HG02759 (cell line): ENCODE data around the gene CTNNA1.
A peak's percentile ranks its signal among the peaks of the same experiment; 100 is the strongest.
"Not testable (repeated sequence)": the region's sequence is repeated elsewhere in the genome, so short reads cannot be mapped to it uniquely, and the experiment has no call there.

Source experiments
- ATAC-seq: cut with Tn5 transposase; IDR thresholded peaks from one replicate; pipeline ENCODE4 v1.9.1; 2021; ENCODE audit warnings: mild to moderate bottlenecking, moderate library complexity; ENCODE audit not compliant: unreplicated experiment

CTNNA1 gene

DNA sequence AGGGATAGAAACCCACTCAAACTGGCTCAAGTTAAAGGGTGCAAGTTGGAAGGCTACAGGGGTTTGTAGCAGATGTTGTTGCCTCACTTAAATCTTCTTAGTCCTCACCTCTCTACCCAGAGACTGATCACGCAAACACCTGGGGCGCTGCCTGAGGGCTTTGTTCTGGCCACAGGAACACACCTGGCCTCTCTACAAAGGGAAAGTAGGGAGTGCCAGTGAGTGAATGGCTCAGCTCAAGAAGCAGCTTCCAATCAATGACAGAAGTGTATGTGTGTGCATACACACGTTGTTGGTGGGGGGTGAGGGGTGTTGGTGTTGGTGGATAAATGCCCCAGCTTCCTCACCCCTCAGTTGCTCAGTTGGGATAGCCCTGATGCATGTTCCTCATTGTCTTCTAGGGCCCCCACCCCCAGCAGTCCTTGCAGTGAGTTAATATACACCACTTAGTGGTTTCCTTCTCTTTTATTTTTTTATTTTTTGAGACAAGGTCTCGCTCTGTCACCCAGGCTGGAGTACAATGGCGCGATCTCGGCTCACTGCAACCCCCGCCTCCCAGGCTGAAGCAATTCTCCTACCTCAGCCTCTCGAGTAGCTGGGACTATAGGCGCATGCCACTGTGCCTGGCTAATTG lies 30.6 kb upstream of the CTNNA1 start:
- ATAC-seq = no peak

GRCh38 chr5:138724470-138725146 lies 28.6 kb upstream of the CTNNA1 start:
- no peak for ATAC-seq

DNA sequence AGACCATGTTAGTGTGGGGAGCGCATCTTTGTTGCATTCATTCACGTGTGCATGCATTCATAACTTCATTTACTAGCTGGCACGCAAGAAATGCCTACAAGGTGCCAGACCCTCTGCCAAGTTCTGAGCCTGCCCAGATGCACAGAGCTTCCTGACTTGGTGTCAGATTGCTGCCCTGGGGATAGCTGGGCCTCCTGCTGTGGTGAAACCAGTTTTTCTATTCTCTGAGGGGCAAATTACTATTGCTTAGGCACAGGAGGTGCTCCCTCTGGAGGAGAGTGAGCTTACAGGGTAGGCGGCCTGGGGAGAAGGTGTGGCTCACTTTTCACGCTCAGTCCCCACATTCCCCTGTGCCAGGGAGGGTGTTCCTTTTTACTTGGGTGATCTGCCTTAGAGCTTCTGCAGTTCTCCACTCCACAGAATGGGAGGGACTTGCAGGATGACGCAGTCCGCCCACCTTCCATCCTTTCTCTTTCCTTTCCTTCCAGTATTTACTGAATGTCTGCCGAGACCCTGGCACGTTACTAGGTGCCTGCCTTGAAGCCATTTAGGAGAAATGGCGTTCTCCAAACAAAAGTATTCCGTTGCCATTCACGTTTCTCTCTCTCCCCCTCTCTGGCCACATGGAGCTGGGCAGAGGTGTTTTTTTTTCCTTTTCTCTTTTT lies 27.9 kb upstream of the CTNNA1 start:
- ATAC-seq = no peak

DNA sequence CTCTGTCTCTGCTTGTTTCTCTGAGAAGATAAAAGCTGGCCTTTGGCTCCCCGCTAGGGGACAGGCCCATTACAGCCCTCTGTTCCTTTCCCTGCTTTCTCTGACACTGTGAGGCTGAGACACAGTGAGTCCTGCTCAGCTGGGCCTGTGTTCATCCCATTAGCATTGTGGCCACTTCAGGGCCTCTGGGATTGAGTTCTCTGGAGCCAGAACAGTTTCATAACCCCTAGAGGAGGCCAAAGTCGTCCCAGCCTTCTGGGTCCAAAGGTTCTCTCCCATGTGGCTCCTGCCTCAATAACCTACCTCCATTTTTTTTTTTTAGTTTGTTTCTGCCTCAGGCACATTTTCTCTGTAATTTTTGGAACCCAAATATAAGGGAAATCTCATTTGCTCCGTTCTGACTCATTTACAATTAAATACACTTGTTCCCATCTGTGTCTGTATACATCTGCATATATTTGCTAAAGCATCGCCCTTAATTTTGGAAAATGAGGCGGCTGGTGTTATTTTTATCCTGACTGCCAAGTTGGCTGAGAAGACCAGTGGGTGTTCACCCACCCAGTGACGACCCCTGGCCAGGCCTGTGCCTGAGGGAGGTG lies 27.3 kb upstream of the CTNNA1 start:
- no peak for ATAC-seq

DNA sequence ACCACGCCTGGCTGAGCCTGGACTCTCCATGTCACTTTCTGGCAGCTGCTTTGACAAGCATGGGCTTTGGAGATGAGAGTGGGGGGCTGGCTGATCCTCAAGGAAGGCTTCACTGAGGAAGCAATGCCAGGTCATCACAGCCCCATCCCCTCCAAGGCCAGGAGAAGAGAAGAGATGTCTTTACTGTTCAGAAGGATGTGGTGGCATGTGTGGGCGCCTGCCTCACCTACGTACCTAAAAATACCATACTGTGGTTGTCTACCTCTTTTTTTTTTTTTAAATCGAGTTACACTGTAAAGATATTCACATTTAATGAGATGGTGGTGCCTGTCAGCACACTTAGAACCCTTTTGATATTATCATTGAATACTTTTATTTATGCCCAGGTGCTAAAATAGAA lies 26.4 kb upstream of the CTNNA1 start:
- no peak for ATAC-seq

DNA sequence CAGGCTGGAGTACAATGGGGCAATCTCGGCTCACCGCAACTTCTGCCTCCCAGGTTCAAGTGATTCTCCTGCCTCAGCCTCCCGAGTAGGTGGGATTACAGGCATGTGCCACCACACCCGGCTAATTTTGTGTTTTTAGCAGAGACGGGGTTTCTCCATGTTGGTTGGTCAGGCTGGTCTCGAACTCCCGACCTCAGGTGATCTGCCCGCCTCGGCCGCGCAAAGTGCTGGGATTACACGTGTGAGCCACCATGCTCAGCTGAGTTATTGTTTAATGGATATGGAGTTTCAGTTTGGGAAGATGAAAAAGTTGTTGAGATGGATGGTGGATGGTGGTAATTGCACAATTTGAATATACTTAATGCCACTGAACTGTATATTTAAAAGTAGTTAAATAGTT lies 22.7 kb upstream of the CTNNA1 start:
- not testable (repeated sequence) for ATAC-seq

- no peak for ATAC-seq
Measured at GRCh38 chr5:138732466-138732865, 20.8 kb upstream of the CTNNA1 start.

DNA sequence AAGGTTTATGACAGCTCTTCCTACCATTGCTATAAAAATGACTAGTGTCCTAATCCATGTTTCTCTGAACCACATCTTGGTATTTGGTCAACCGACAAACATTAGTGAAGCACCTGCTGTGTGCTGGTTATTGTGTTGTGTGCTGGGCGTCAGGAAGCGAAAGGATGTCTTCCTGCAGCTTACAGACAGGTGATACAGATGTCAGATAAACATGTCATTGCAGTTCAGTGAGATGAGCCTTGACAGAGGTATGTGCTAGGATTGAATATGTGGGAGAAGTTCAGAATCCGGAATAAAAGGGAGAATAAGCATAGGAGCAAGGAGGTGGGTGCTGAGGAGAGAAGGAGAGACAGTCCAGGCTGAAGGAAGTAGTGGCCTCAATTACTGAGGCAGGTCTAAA lies 20.3 kb upstream of the CTNNA1 start:
- ATAC-seq = no peak

DNA sequence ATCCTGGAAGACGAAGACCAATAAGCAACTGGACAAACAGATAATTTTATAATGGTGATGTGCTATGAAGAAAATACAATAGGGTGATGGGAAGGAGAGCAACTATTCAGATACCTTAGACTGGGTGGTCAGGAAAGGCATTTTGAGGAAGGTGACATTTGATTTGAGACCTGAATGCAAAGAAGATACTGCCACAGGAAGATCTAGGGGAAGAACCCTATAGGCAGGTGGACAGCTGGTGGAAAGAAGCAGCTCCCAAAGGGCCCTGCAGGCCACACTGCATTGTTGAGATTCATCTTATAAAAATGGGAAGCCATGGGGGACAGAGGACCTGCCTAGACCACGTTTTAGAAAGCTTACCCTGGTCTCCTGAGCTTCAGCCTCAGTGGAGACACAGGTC lies 19.7 kb upstream of the CTNNA1 start:
- ATAC-seq = no peak

- no peak for ATAC-seq
Measured at GRCh38 chr5:138736293-138736692, 16.9 kb upstream of the CTNNA1 start.

- no peak for ATAC-seq
Measured at GRCh38 chr5:138737494-138738265, 15.5 kb upstream of the CTNNA1 start.

DNA sequence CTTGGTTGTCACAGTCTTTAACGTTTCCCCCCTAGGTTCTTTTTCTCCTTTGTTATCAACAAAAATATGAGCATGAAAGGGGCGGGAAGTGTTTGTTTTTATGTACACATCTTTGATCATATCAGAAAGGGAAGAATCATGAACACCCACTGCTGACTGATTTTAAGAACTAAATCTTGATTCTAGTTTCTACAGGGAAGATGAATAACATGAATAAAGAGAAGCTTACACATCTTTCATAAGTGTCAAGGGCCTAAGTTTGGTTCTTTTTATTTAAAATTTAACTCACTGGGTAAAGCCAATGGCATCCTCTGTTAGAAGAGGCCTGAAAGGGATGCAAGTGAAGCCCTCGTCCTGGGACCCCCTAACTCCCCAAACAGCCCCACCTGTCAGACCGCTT lies 14.8 kb upstream of the CTNNA1 start:
- ATAC-seq = no peak

DNA sequence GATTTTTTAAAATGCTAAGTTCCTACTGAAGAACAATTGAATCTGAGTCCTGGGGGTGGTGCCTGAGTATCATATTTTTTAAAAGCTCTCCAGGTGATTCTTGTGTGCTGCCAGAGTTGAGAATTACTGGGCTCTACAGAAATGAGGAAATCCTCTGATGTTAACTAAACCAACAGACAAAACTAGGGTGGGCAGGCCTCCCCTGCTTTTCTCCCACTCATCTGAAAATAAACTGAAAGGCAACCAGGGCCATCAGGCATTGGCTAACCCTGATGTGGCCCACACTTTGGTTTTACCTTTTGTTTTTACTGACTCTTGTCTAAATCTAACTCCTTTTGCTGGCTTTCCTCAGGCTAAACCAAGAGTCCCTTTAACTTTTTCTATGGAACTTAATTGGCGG lies 13.3 kb upstream of the CTNNA1 start:
- ATAC-seq = no peak

DNA sequence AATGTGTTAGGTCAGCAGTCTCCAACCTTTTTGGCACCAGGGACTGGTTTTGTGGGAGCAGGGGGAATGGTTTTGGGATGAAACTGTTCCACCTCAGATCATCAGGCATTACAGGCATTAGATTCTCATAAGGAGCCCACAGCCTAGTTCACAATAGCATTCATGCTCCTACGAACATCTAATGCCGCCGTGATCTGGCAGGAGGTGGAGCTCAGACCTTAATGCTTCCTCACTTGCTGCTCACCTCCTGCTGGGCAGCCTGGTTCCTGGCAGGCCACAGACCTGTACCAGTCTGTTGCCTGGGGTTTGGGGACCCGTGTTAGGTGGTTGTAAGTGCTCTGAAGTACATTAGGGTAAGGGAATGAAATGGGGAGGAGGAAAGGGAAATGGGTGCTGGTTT lies 9.7 kb upstream of the CTNNA1 start:
- ATAC-seq = no peak

DNA sequence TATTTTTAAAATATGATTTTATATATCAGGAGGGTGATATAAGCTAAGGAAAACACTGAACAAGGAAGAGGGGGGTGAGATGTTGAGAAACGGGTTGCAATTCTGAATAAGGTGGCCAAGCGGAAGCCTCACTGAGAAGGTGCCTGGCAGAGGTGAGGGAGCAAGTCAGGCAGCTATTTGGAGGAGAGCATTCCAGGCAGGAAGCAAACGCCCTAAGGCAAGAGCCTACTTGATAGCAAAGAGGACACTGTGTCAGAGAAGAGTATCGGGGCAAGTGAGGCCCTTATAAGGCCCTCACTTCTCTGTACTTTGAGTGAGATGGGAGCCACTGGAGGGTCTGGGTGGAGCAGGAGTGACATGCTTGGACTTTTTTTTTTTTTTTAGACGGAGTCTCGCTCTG lies 8.0 kb upstream of the CTNNA1 start:
- ATAC-seq = no peak

GRCh38 chr5:138748630-138749081 lies 4.6 kb upstream of the CTNNA1 start:
- no peak for ATAC-seq

DNA sequence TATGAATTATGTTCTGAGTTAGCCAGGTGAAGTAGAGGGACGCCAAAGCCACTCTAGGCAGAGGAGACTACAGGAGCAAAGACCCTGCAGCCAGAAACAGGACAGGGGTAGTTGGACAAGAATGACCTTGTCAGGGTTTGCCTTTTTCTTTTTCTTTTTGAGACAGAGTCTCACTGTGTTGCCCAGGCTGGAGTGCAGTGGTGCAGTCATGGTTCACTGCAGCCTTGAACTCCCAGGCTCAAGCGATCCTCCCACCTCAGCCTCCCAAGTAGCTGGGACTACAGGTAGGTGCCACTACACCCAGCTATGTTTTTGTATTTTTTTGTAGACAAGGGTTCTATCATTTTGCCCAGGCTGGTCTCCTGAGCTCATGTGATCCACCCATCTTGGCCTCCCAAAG lies 1.9 kb upstream of the CTNNA1 start:
- ATAC-seq = not testable (repeated sequence)

DNA sequence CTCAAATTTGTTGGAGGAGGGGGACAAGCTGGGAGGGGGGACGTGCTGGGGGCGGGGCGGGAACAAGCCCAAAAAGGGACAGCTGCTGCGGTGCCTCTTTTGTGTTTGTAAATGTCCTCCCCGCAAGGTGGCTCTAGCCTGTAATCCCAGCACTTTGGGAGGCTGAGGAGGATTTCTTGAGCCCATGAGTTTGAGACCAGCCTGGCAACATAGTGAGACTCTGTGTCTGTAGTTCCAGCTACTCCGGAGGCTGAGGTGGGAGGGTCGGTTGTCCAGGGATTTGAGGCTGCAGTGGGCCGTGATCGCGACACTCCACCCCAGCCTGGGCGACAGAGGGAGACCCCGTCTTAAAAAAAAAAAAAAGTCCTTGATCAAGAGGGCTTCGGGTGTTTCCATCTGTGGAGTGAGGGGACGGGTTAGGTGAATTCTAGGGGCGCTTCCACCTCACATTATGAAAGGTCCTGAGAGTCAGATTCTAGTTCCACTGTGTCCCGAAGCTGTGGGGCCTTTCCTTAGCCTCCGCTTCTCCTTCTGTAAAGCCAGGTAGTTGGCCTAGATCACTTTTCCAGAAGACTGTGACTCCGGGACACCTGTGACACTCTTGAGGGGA lies 779 bp upstream of the CTNNA1 start:
- ATAC-seq = no peak

DNA sequence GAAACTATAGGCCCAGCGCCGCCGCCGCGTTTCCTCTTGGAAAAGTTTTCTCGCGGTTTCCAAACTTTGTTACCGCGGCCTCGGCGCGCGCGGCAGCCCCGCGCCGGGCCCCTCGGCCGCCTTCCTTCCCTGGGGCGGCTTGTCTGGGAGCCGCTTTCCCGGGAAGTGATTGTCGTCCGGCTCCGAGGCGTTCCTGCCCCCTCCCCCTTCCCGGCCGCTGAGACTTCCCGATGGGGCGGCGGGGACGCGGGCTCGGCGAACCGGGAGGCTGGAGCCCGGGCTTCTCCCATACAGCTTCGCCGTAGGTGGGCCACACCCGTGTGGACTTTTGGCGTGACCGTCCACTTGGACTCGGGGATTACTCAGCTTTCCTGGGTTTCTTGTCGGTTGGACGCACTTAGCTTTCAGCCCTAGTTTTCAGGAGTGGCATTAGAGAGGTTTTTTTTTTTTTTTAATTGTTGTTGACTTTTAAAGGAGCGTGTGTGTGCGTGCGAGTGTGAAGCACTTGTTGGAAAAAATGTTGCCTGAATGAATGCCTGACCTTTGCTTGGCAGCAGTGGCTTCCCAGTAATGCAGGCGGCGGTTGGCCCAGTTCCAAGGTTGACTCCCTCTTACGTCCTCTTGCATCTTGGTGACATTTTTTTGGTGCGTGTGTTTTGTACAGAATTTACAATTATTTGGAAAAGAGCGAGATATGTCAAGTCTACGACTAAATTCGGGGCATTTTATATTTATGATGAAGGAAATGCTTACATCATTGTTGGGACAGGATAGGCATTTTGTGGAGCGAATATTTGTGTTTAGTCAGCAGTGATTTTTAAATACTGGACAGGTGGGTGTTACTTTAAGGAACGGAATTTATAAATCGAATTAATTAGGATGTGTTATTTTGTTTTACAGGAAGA lies 821 bp downstream of the CTNNA1 start:
- ATAC-seq = peak; percentile 15

DNA sequence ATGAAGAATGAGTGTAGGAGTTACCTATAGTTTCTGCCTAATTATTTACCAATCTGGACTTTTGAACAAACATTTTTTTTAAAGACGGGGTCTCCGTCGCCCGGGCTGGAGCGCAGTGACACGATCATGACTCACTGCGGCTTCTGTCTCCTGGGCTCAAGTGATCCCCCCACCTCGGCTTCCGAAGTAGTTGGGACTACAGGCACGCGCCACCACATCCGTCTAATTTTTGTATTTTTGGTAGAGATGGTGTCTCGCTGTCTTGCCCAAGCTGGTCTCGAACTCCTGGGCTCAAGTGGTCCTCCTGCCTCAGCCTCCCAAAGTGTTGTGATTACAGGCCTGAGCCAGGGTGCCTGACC lies 1.5 kb downstream of the CTNNA1 start:
- ATAC-seq = no peak
